C4-2B (cell line): ENCODE data around the gene WDR59.

ENCODE experiments used
- H3K27ac ChIP-seq: fragments of 450-650 bp; 2 replicates; pipeline ENCODE4 v1.5.1; 2017
- CTCF ChIP-seq: fragments of 450-650 bp; conservative IDR thresholded peaks from 2 replicates; pipeline ENCODE4 v1.5.1; 2017; ENCODE audit warnings: mild to moderate bottlenecking
- ZFX ChIP-seq: fragments of 450-650 bp; IDR thresholded peaks from 2 replicates; pipeline ENCODE4 v1.6.1; 2017

The WDR59 gene

DNA sequence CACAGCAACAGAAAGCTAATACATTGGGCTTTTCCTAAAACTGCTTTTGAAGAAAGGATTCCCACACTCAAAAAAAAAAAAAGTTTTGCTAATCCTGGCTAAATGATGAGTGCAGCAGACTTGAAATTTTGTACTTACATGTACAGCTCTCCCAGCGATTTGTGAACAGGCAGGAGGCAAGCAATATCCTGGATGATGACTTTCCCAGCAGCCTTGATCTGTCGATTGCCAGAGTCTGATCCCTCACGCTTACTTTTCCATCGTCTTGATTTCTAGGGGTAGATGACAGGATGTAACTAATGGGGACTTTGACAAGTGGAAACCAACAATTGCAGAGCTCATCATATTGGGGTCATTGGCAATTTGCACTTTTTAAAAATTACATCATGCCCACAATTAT lies 91.4 kb downstream of the WDR59 start:
- TF ChIP-seq CTCF, result no peak
- no peak for TF ChIP-seq ZFX
- no peak overlapping the region for H3K27ac ChIP-seq

DNA sequence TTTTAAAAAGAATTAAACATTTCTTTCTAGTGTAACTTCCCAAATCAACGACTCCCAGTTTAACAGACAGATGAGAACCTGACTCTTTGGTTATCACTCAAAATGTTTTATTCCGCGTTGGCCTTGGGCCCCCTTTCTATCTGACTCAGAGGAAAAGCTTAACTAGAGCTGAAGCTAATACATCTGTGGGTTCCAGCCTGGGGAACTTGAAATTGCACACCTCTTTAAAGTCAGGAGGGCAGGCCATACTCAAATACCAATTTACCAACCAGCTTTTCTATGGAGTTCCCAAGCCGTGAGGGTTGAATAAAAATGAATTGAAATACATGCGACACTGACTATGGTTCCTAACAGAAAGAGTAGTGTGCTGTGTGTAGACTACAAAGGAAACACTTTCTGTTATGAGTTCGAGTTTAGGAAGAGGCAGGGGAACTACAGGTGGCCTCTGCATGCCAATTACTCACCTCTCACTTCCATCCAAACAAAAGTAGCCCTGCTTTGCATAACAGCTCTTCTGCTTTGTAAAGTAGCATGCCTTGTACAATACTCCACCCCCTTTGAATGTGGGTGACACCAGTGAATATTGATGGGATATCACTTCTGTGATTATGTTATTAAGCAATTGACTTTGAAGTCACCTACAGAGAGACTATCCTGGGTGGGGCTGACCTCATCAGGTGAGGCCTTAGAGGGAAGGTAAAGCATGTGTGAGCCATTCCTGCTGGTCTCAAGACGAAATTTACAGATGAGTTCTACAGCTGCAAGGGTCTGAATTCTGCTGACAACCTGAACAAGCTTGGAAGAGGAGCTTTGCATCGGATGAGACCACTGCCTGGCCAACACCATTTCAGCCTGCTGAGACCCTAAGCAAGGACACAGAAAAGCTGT lies 92.1 kb downstream of the WDR59 start:
- no peak overlapping the region for H3K27ac ChIP-seq

DNA sequence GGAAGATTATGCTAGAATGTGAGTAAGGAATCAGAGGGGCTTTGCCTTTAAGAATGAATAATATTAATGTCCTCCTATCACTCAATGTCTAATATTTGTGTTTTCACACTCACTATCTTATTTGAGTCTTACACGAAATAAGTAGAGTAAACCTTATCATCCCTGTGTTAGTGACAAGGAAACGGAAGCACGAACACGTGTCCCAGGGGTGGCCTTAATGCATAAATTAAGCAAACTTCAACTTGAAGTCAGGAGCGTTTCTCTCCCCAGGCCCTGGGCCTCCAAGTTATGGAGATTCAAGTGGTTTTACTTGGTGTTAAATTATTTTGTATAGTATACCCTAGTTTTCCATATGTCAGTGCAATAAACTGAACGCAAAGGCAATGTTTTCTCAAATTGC lies 96.0 kb downstream of the WDR59 start:
- TF ChIP-seq ZFX (no peak), CTCF (no peak)
- no peak overlapping the region for H3K27ac ChIP-seq

More for the DNA sequence above, 92.1 kb downstream of the WDR59 start:
- TF ChIP-seq ZFX (no peak), CTCF (no peak)

GRCh38 chr16:74888232-74888862 lies 96.6 kb downstream of the WDR59 start:
- TF ChIP-seq ZFX (no peak), CTCF (no peak)

GRCh38 chr16:74887084-74887483 lies 97.8 kb downstream of the WDR59 start:
- H3K27ac ChIP-seq, result no peak overlapping the region
- TF ChIP-seq CTCF, result no peak
- no peak for TF ChIP-seq ZFX

More at GRCh38 chr16:74888232-74888862, 96.6 kb downstream of the WDR59 start:
- no peak overlapping the region for H3K27ac ChIP-seq

DNA sequence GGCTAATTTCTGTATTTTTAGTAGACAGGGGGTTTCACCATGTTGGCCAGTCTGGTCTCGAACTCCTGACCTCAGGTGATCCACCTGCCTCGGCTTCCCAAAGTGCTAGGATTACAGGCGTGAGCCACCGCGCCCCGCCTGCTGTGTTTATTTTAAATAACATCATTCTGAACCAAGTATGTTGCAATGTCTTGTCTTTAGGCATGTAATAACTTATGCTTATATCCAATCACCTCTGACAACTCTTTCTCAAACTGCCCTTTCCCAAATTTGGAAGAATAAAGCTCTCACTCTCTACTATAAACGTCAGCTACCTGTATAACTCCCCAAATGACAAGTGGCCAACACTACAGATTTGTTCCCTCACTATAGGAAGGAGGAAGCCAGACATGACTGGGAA lies 107.2 kb downstream of the WDR59 start:
- TF ChIP-seq CTCF (no peak), ZFX (no peak)
- no peak overlapping the region for H3K27ac ChIP-seq

DNA sequence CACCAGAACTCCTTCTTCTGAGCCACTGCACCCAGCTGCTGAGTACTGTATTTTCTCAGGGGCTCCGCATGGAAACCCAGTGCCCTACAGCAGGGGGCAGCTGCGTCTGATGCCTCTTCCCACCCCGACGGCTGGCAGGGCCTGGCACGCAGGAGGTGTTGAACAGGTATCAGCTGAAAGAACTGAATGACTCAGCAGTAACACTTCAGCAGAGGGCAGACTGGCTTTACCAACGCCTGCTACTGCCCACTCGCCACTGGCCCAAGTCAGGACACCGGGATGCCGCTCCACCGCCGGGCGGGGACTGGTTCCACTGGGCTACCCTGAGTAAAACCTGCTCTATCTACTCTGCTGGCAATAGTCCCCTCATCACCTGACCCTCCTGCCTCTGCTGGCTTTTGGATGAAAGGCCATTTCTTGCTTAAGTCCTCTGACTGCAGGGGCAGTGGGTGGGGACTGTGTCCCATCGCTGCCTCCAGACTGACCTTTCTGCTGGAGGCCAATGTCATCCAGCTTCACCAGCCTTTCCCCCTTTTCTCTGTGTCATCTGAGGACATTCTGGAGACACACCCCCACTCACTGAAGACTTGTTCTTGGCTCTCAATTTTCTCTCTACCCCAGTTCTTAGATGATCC lies 109.9 kb downstream of the WDR59 start:
- TF ChIP-seq CTCF (no peak), ZFX (no peak)
- H3K27ac ChIP-seq, result no peak overlapping the region; the same call in 1 of the 2 replicates
